Loucy (cell line): ENCODE data around the gene CPLANE2.

Experiments used
- H2AFZ ChIP-seq: fragments of 200-600 bp; sonication (generic); 2 replicates; pipeline ENCODE4 v1.6.0; 2016; ENCODE audit warnings: antibody characterized with exemption, mild to moderate bottlenecking, low read length, moderate library complexity
- H3F3A ChIP-seq: fragments of 200-600 bp; 2 replicates; pipeline ENCODE4 v1.6.0; 2016; ENCODE audit warnings: antibody characterized with exemption, low read depth, mild to moderate bottlenecking
- H3K27me3 ChIP-seq: fragments of 200-600 bp; sonication (generic); 2 replicates; pipeline ENCODE4 v1.6.1; 2014; ENCODE audit warnings: low read length, mild to moderate bottlenecking; ENCODE audit not compliant: insufficient read depth, poor library complexity, severe bottlenecking
- H3K36me3 ChIP-seq: fragments of 200-600 bp; sonication (generic); 2 replicates; pipeline ENCODE4 v1.6.1; 2016; ENCODE audit warnings: low read length; ENCODE audit not compliant: insufficient read depth
- H3K4me1 ChIP-seq: fragments of 200-600 bp; sonication (generic); 2 replicates; pipeline ENCODE4 v1.5.1; 2014; ENCODE audit warnings: low read length, mild to moderate bottlenecking; ENCODE audit not compliant: insufficient read depth, poor library complexity, severe bottlenecking
- H3K4me2 ChIP-seq: fragments of 200-600 bp; sonication (generic); 2 replicates; pipeline ENCODE4 v1.6.0; 2014; ENCODE audit warnings: antibody characterized with exemption, low read length, low read depth, mild to moderate bottlenecking; ENCODE audit not compliant: poor library complexity, severe bottlenecking
- H3K4me3 ChIP-seq: fragments of 200-600 bp; sonication (generic); 2 replicates; pipeline ENCODE4 v1.5.1; 2014; ENCODE audit warnings: low read length, mild to moderate bottlenecking, mixed read lengths; ENCODE audit not compliant: poor library complexity, severe bottlenecking
- H3K79me2 ChIP-seq: fragments of 200-600 bp; sonication (generic); 2 replicates; pipeline ENCODE4 v1.6.1; 2014; ENCODE audit warnings: low read length; ENCODE audit not compliant: insufficient read depth
- H3K9ac ChIP-seq: fragments of 200-600 bp; sonication (generic); 2 replicates; pipeline ENCODE4 v1.6.0; 2014; ENCODE audit warnings: mild to moderate bottlenecking, low read depth, low read length, moderate library complexity; ENCODE audit not compliant: poor library complexity, severe bottlenecking
- H3K9me2 ChIP-seq: fragments of 200-600 bp; sonication (generic); replicated peaks from 2 replicates; pipeline ENCODE4 v1.6.1; 2016; ENCODE audit warnings: low read depth, low read length, mixed read lengths
- H3K9me3 ChIP-seq: fragments of 200-600 bp; sonication (generic); 2 replicates; pipeline ENCODE4 v1.6.1; 2014; ENCODE audit warnings: mild to moderate bottlenecking, antibody characterized with exemption, low read length, low read depth; ENCODE audit not compliant: insufficient read depth
- H4K20me1 ChIP-seq: fragments of 200-600 bp; sonication (generic); 2 replicates; pipeline ENCODE4 v1.6.0; 2014; ENCODE audit warnings: antibody characterized with exemption, low read length, mild to moderate bottlenecking; ENCODE audit not compliant: insufficient read depth, poor library complexity, severe bottlenecking
- CTCF ChIP-seq: fragments of 200-600 bp; sonication (generic); conservative IDR thresholded peaks from 2 replicates; pipeline ENCODE4 v1.5.1; 2014; ENCODE audit warnings: mild to moderate bottlenecking, antibody characterized with exemption, low read length
- EZH2phosphoT487 ChIP-seq: fragments of 200-600 bp; IDR thresholded peaks from 2 replicates; pipeline ENCODE4 v1.6.1; 2018; ENCODE audit warnings: antibody characterized with exemption, mild to moderate bottlenecking, moderate library complexity, borderline replicate concordance

The CPLANE2 gene

GRCh38 chr1:16183765-16184556, 53.0 kb downstream of the CPLANE2 start:
- no peak for TF ChIP-seq EZH2phosphoT487
- Histone ChIP-seq H3F3A (no peaks in the 10 kb centered on the region), H3K9ac (no peak overlapping the region), H4K20me1 (no peaks in the 10 kb centered on the region), H3K9me2 (no peaks in the 10 kb centered on the region), H3K4me1 (no peaks in the 10 kb centered on the region), H2AFZ (no peak overlapping the region), H3K36me3 (no peaks in the 10 kb centered on the region), H3K27me3 (no peaks in the 10 kb centered on the region), H3K4me2 (no peak overlapping the region), H3K79me2 (no peaks in the 10 kb centered on the region), H3K9me3 (no peaks in the 10 kb centered on the region), H3K4me3 (no peak overlapping the region)

DNA sequence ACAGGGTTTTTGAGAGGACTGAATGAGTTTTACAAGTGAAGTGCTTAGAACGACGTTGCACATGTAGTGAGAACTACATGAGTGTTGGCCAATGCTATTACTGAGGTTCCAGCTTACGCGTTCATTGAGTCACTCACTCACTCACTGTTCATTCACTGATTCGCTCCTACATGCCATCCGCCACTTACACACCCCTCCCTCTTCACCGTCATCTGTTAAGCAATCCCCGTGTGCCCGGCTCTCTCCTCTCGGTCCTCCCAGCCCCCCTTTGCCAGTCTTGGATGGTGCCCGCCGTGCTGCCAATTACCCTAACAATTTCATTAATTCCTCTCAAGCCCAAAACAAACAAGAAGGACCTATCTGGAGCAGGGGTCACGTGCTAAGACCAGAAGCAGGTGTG, 53.8 kb downstream of the CPLANE2 start:
- Histone ChIP-seq H3K9me2 (no peaks in the 10 kb centered on the region), H3K4me2 (no peak overlapping the region), H3K36me3 (no peaks in the 10 kb centered on the region), H3K9me3 (no peaks in the 10 kb centered on the region), H2AFZ (no peak overlapping the region), H3K79me2 (no peaks in the 10 kb centered on the region), H3K4me1 (no peaks in the 10 kb centered on the region), H3K4me3 (no peak overlapping the region), H3K27me3 (no peaks in the 10 kb centered on the region), H3K9ac (no peak overlapping the region), H3F3A (no peaks in the 10 kb centered on the region), H4K20me1 (no peaks in the 10 kb centered on the region)
- TF ChIP-seq CTCF (no peak), EZH2phosphoT487 (no peak)

- Histone ChIP-seq H2AFZ (no peak overlapping the region), H3K27me3 (no peaks in the 10 kb centered on the region), H3K9ac (no peak overlapping the region), H3K4me2 (no peak overlapping the region), H3F3A (no peaks in the 10 kb centered on the region), H4K20me1 (no peaks in the 10 kb centered on the region), H3K4me1 (no peaks in the 10 kb centered on the region), H3K9me3 (no peaks in the 10 kb centered on the region), H3K36me3 (no peaks in the 10 kb centered on the region), H3K79me2 (no peaks in the 10 kb centered on the region), H3K4me3 (no peak overlapping the region), H3K9me2 (no peaks in the 10 kb centered on the region)
- TF ChIP-seq EZH2phosphoT487: no peak
- no peak for TF ChIP-seq CTCF
These were observed 54.9 kb downstream of the CPLANE2 start for GRCh38 chr1:16181887-16182719.
